Measurements from ENCODE around the gene TNIP1. TPM values are rescaled to one million over a fixed set of nuclear protein-coding genes. Genes with fewer than 3 reads are reported as not detected.

The TNIP1 gene
- total and polyA plus RNA-seq, 8 donors, result 45.1 to 136 (median 104) TPM

- Histone ChIP-seq H3K9me3 (no peaks in the 10 kb centered on the region), H3K4me3 (no peak overlapping the region), H3K27ac (no peak overlapping the region), H3K4me1 (peaks cover 10 to 54% (median 26%) of the 10 kb centered on the region in 4 donors), H3K27me3 (no peaks in the 10 kb centered on the region), H3K36me3 (peaks cover 59 to 96% (median 90%) of the 10 kb centered on the region in 4 donors)
- TF ChIP-seq EP300 (IDR thresholded peaks at IDR 0.05), result no peak
- TF ChIP-seq CTCF (IDR thresholded peaks at IDR 0.05), result no peak
- no peak for TF ChIP-seq POLR2A (IDR thresholded peaks at IDR 0.05)
- no peak for TF ChIP-seq POLR2AphosphoS5 (IDR thresholded peaks at IDR 0.05)
- intact Hi-C loops (cut with DNase I; ENCODE audit: low total_unique reads), result loop anchor here (5.0 kb wide), 1 partner anchor 34 kb away; no protein-coding TSS in a partner anchor
- DNase-seq, result no peak
- 80 to 93% (median 89%) methylated on average over 8 of the region's 8 CpGs for WGBS, 5 donors
Measured at GRCh38 chr5:151127926-151128325, 47.1 kb upstream of the TNIP1 start.

DNA sequence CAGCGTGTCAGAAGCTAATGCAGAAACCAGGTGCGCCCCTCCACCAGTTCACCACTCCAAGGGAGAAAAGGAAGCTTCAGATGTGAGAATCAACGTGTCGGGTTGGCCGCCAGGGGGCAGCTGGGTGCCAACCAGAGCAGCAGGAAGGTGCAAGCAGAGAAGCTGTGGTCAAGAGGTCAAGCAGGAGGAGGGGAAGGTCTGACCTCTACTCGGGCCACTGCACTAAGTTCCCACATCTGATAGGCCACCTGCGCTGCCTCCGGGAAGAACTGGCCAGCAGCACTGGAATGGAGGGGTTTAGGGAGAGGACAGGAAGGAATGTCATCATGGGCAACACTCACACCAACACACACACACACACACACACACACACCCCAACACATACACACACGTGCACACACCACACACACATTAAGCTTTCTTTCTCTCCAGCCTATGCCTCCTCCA is 45.4 kb upstream of the TNIP1 start:
- H3K27me3 ChIP-seq, result no peaks in the 10 kb centered on the region

GRCh38 chr5:151125421-151125820 is 44.6 kb upstream of the TNIP1 start:
- Histone ChIP-seq H3K27ac (peak overlapping the region in 3 of 5 donors; percentile 25 to 58 (median 38)), H3K4me3 (no peak overlapping the region), H3K9me3 (no peaks in the 10 kb centered on the region), H3K36me3 (peaks cover 57 to 96% (median 90%) of the 10 kb centered on the region in 4 donors), H3K4me1 (peaks cover 10 to 61% (median 31%) of the 10 kb centered on the region in 4 donors), H3K27me3 (no peaks in the 10 kb centered on the region)
- intact Hi-C loops (cut with DNase I; ENCODE audit: low total_unique reads), result loop anchor here (5.0 kb wide), 1 partner anchor 37 kb away; no protein-coding TSS in a partner anchor
- DNase-seq, result no peak
- WGBS, 5 donors, result 65 to 80% (median 76%) methylated on average over 7 of the region's 7 CpGs
- TF ChIP-seq EP300 (IDR thresholded peaks at IDR 0.05), result no peak
- TF ChIP-seq CTCF (IDR thresholded peaks at IDR 0.05), result no peak
- no peak for TF ChIP-seq POLR2A (IDR thresholded peaks at IDR 0.05)
- no peak for TF ChIP-seq POLR2AphosphoS5 (IDR thresholded peaks at IDR 0.05)

More for the DNA sequence above, 45.4 kb upstream of the TNIP1 start:
- no peaks in the 10 kb centered on the region for H3K9me3 ChIP-seq
- peak overlapping the region in 3 of 5 donors; percentile 25 to 58 (median 38) for H3K27ac ChIP-seq
- DNase-seq, result peak; percentile 82 to 86
- H3K36me3 ChIP-seq, result peaks cover 60 to 96% (median 90%) of the 10 kb centered on the region in 4 donors
- H3K4me1 ChIP-seq, result peaks cover 10 to 53% (median 28%) of the 10 kb centered on the region in 4 donors
- 2 to 17% (median 6%) methylated on average over 6 to 9 of the region's 9 CpGs for WGBS, 5 donors
- H3K4me3 ChIP-seq, result no peak overlapping the region
- intact Hi-C loops (cut with DNase I; ENCODE audit: low total_unique reads), result loop anchor here (5.0 kb wide), 1 partner anchor 36 kb away; no protein-coding TSS in a partner anchor
- TF ChIP-seq POLR2AphosphoS5 (IDR thresholded peaks at IDR 0.05), result peak in 1 of 3 donors; percentile 36
- TF ChIP-seq EP300 (IDR thresholded peaks at IDR 0.05), result no peak
- TF ChIP-seq POLR2A (IDR thresholded peaks at IDR 0.05), result no peak
- peak in 5 of 7 experiments; percentile 60 to 92 (median 81) for TF ChIP-seq CTCF (IDR thresholded peaks at IDR 0.05)

- peaks cover 10 to 67% (median 37%) of the 10 kb centered on the region in 4 donors for H3K4me1 ChIP-seq
- TF ChIP-seq POLR2A (IDR thresholded peaks at IDR 0.05), result no peak
- TF ChIP-seq EP300 (IDR thresholded peaks at IDR 0.05), result no peak
- TF ChIP-seq CTCF (IDR thresholded peaks at IDR 0.05), result no peak
- DNase-seq, result peak; percentile 45 to 85
- intact Hi-C loops (cut with DNase I; ENCODE audit: low total_unique reads), result no loop called here
- H3K4me3 ChIP-seq, result no peak overlapping the region
- H3K36me3 ChIP-seq, result peaks cover 58 to 95% (median 89%) of the 10 kb centered on the region in 4 donors
- peak overlapping the region in 4 of 5 donors; percentile 17 to 67 (median 33) for H3K27ac ChIP-seq
- no peaks in the 10 kb centered on the region for H3K27me3 ChIP-seq
- H3K9me3 ChIP-seq, result no peaks in the 10 kb centered on the region
- WGBS, 5 donors, result 65 to 76% (median 71%) methylated on average over 17 of the region's 17 CpGs
Measured at GRCh38 chr5:151123897-151124751, 43.3 kb upstream of the TNIP1 start.

Data from stomach (tissue), 9 donors.